Gastroesophageal sphincter (tissue), 4 donors: Measurements from ENCODE around the gene GNAI3. TPM values are rescaled to one million over a fixed set of nuclear protein-coding genes. Genes with fewer than 3 reads are reported as not detected.

Experiments used
- ATAC-seq: fragments of 150-250 bp; one replicate; pipeline ENCODE4 v1.9.1; 2016; ENCODE audit warnings: mild to moderate bottlenecking, moderate library complexity
- H3K27ac ChIP-seq, 4 donors: fragments of 200-600 bp; sonication (generic) in 3 of 4; 1 replicate in 3 of 4; 2 replicates in 1 of 4; pipeline ENCODE4 v1.5.1; 2016 to 2019
- H3K27me3 ChIP-seq: fragments of 200-600 bp; sonication (generic); one replicate; pipeline ENCODE4 v1.5.1; 2019
- H3K36me3 ChIP-seq, 2 donors: fragments of 200-600 bp; sonication (generic); one replicate each; pipeline ENCODE4 v1.5.1; 2019; ENCODE audit warnings: control low read depth in 1 of 2
- H3K4me1 ChIP-seq, 3 donors: fragments of 200-600 bp; sonication (generic); 1 replicate in 2 of 3; 2 replicates in 1 of 3; pipeline ENCODE4 v1.5.1; 2016 to 2019; ENCODE audit warnings: control low read depth in 2 of 3
- H3K4me3 ChIP-seq, 2 donors: fragments of 200-600 bp; sonication (generic); one replicate each; pipeline ENCODE4 v1.5.1; 2019; ENCODE audit warnings: mild to moderate bottlenecking in 1 of 2, moderate library complexity in 1 of 2
- H3K9me3 ChIP-seq, 3 donors: fragments of 200-600 bp; sonication (generic); one replicate each; pipeline ENCODE4 v1.5.1; 2017 to 2019; ENCODE audit warnings: control low read depth in 2 of 3
- EP300 ChIP-seq: sonication (generic); formaldehyde crosslinking; IDR thresholded peaks from one replicate; pipeline ENCODE4 v1.6.1; 2017; ENCODE audit warnings: antibody characterized with exemption, mild to moderate bottlenecking
- POLR2A ChIP-seq, 2 donors: fragments of 450-650 bp; IDR thresholded peaks; one replicate each; pipeline ENCODE4 v1.6.1; 2017; ENCODE audit warnings: antibody characterized with exemption in 2 of 2, mild to moderate bottlenecking in 2 of 2, moderate library complexity in 1 of 2
- POLR2AphosphoS5 ChIP-seq: sonication (generic); formaldehyde crosslinking; IDR thresholded peaks from one replicate; pipeline ENCODE4 v1.6.1; 2017; ENCODE audit warnings: antibody characterized with exemption
- WGBS, 2 donors: methylation state at CpG; one replicate each; pipeline ENCODE4 v1.1.5; 2018; ENCODE audit warnings: low coverage in 1 of 2; 5-methylcytosine and 5-hydroxymethylcytosine counted together
- total RNA-seq, 4 donors: library from RNA; depleted of rRNA; stranded (reverse); fragments of >200 nt; gene quantifications; one replicate each; pipeline ENCODE4 v1.1.0, GENCODE V29; 2016
- TF ChIP-seq, protein P1 (sequence below), 4 experiments: fragments of 200-600 bp in 2 of 4; fragments of 450-650 bp in 2 of 4; sonication (generic) in 1 of 4; IDR thresholded peaks; one replicate each; pipeline ENCODE4 v1.5.1; 2017 to 2019; ENCODE audit warnings: antibody characterized with exemption in 4 of 4, mild to moderate bottlenecking in 2 of 4, moderate library complexity in 2 of 4

GNAI3 gene
- total RNA-seq, 4 donors from 2014 or later, result 6.6 to 9.4 (median 8.0) TPM

DNA sequence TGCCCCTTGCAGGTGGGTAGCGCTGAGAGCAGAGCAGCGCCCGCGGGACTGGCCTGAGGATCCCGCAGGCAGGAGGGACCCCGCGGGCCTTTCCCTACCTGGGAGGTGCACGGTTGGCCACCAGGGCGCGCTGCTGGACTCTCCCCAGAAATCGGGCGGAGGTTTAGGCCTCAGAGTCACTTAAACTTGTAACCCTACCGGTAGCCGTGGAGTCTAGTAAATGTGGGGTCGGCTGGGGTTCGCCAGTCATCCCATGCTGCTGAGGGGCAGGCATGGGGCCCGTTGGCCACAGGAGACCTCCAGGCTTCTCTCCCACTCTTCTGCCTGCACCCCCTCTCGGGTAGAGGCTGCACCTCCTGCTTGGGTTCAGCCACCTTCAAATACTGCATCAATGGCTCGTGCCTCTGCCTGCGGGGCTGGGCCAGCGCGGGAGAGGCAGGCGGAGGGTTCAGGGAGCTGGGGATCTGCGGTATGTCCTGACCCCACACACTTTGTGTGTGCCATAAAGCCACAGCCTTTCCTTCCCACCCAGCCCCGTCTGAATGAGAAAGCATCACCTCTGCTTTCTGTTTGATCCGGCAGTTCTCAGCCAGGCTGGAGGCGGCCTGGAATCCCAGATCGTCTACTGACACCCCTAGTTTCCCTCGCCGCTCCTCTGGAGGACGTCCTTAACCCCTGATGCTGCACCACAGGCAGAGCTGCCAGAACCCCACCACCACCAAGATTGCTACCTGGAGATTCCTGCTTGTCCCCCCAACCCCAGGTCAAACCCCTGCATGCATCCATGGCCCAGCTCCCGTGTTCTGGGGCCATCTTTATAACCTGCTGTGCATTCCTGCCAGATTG, 95.2 kb downstream of the GNAI3 start:
- H3K27me3 ChIP-seq, result no peaks in the 10 kb centered on the region
- H3K9me3 ChIP-seq, result no peaks in the 10 kb centered on the region
- peak; percentile 88 for ATAC-seq
- no peak overlapping the region for H3K27ac ChIP-seq
- 4 to 59% methylated on average over 5 to 10 of the region's 32 CpGs for WGBS, 2 donors
- H3K36me3 ChIP-seq, result no peaks in the 10 kb centered on the region
- TF ChIP-seq POLR2A (IDR thresholded peaks at IDR 0.05) (no peak), EP300 (no peak), POLR2AphosphoS5 (peak; percentile 11)
- TF ChIP-seq, protein P1, sequence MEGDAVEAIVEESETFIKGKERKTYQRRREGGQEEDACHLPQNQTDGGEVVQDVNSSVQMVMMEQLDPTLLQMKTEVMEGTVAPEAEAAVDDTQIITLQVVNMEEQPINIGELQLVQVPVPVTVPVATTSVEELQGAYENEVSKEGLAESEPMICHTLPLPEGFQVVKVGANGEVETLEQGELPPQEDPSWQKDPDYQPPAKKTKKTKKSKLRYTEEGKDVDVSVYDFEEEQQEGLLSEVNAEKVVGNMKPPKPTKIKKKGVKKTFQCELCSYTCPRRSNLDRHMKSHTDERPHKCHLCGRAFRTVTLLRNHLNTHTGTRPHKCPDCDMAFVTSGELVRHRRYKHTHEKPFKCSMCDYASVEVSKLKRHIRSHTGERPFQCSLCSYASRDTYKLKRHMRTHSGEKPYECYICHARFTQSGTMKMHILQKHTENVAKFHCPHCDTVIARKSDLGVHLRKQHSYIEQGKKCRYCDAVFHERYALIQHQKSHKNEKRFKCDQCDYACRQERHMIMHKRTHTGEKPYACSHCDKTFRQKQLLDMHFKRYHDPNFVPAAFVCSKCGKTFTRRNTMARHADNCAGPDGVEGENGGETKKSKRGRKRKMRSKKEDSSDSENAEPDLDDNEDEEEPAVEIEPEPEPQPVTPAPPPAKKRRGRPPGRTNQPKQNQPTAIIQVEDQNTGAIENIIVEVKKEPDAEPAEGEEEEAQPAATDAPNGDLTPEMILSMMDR (IDR thresholded peaks at IDR 0.05), result peak; percentile 80 to 95 (median 84)
- peaks cover 0 to 17% (median 7%) of the 10 kb centered on the region in 3 donors for H3K4me1 ChIP-seq
- H3K4me3 ChIP-seq, result no peak overlapping the region

DNA sequence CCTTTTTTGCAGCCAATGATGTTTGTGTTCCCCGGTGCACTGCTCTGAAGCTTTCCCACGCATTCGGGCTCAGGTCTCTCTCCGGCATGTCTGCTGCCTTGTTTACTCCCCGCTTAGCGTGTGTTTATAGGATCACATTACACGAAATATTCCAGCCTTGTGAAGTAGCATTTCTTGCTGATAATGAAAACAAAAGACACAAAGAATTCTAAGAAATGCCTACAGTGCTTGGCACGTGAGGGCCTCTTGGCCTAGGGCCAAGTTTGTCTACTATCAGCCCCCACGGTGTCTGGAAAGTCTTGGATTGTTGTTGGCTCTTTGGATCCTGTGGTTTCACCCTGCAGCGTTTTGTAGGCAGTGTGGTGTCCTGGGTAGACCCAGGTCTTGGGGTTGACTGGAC, 96.3 kb downstream of the GNAI3 start:
- ATAC-seq, result no peak
- no peak overlapping the region for H3K4me3 ChIP-seq
- WGBS, 2 donors, result no CpG with 5 or more reads among the region's 10 CpGs

GRCh38 chr1:109649491-109649914, 101.1 kb downstream of the GNAI3 start:
- TF ChIP-seq POLR2AphosphoS5, result no peak
- TF ChIP-seq, protein P1 (IDR thresholded peaks at IDR 0.05), result peak in 3 of 4 experiments; percentile 30 to 39 (median 31)
- no peak for ATAC-seq
- H3K27me3 ChIP-seq, result no peaks in the 10 kb centered on the region
- no peaks in the 10 kb centered on the region for H3K36me3 ChIP-seq
- no peaks in the 10 kb centered on the region for H3K9me3 ChIP-seq
- peaks cover 0 to 4% (median 0%) of the 10 kb centered on the region in 3 donors for H3K4me1 ChIP-seq
- no peak overlapping the region for H3K27ac ChIP-seq
- 30 to 71% methylated on average over 4 of the region's 4 CpGs for WGBS, 2 donors
- H3K4me3 ChIP-seq, result peak overlapping the region in 1 of 2 donors; percentile 30

More for the DNA sequence above, 96.3 kb downstream of the GNAI3 start:
- H3K4me1 ChIP-seq, result peaks cover 0 to 17% (median 7%) of the 10 kb centered on the region in 3 donors
- no peaks in the 10 kb centered on the region for H3K36me3 ChIP-seq
- no peaks in the 10 kb centered on the region for H3K9me3 ChIP-seq
- H3K27ac ChIP-seq, result no peak overlapping the region
- no peaks in the 10 kb centered on the region for H3K27me3 ChIP-seq
- TF ChIP-seq, protein P1 (IDR thresholded peaks at IDR 0.05), result no peak
- TF ChIP-seq EP300 (no peak), POLR2AphosphoS5 (no peak), POLR2A (IDR thresholded peaks at IDR 0.05) (no peak)

DNA sequence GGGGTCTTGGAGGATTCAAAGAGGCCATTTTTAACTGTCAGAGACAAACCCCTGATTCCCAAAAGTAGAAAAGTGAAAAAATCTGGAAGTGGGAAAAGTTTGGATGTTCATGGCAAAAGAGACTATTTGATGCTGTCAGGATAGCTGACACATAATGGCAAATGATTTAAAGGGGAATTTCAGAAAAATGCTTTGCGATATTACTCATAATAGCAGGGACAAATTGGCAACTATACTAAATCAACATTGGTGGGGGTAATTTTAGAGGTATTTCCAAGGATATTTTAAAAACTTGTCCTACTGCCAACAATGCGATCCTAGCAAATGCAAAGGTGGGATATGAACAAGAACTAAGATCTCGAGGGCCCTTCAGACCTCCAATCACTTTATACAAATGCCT, 102.2 kb downstream of the GNAI3 start:
- ATAC-seq, result no peak
- H3K4me1 ChIP-seq, result peaks cover 0 to 15% (median 7%) of the 10 kb centered on the region in 3 donors
- no peak for TF ChIP-seq POLR2A (IDR thresholded peaks at IDR 0.05)
- no peaks in the 10 kb centered on the region for H3K9me3 ChIP-seq
- H3K27ac ChIP-seq, result no peak overlapping the region
- H3K36me3 ChIP-seq, result no peaks in the 10 kb centered on the region
- whole genome bisulfite sequencing, 2 donors, result 71 to 78% methylated on average over 3 of the region's 3 CpGs
- no peak overlapping the region for H3K4me3 ChIP-seq
- H3K27me3 ChIP-seq, result no peaks in the 10 kb centered on the region

- 77 to 81% methylated on average over 2 of the region's 2 CpGs for WGBS, 2 donors
- H3K4me3 ChIP-seq, result no peak overlapping the region
- no peaks in the 10 kb centered on the region for H3K36me3 ChIP-seq
- no peak for TF ChIP-seq EP300
- no peak for TF ChIP-seq POLR2A (IDR thresholded peaks at IDR 0.05)
- TF ChIP-seq, protein P1 (IDR thresholded peaks at IDR 0.05), result no peak
- no peak for TF ChIP-seq POLR2AphosphoS5
- no peaks in the 10 kb centered on the region for H3K9me3 ChIP-seq
- ATAC-seq, result no peak
- H3K4me1 ChIP-seq, result peaks cover 0 to 27% (median 11%) of the 10 kb centered on the region in 3 donors
- no peak overlapping the region for H3K27ac ChIP-seq
- no peaks in the 10 kb centered on the region for H3K27me3 ChIP-seq
Measured at GRCh38 chr1:109652402-109652801, 104.0 kb downstream of the GNAI3 start.
